SH-SY5Y (cell line): ENCODE results near the gene ADGRL2.

Experiments used
- GATA2 ChIP-seq: IDR thresholded peaks from 2 replicates; pipeline ENCODE4 v1.6.1; 2011; ENCODE audit warnings: mild to moderate bottlenecking, low read depth, low read length
- GATA3 ChIP-seq: IDR thresholded peaks from 2 replicates; pipeline ENCODE4 v1.6.1; 2011; ENCODE audit warnings: low read depth, mild to moderate bottlenecking, low read length, moderate library complexity

The ADGRL2 gene

GRCh38 chr1:81850495-81850894, 49.8 kb downstream of the ADGRL2 start:
- TF ChIP-seq GATA3: no peak
- no peak for TF ChIP-seq GATA2

GRCh38 chr1:81851217-81851616, 50.5 kb downstream of the ADGRL2 start:
- no peak for TF ChIP-seq GATA2
- no peak for TF ChIP-seq GATA3

DNA sequence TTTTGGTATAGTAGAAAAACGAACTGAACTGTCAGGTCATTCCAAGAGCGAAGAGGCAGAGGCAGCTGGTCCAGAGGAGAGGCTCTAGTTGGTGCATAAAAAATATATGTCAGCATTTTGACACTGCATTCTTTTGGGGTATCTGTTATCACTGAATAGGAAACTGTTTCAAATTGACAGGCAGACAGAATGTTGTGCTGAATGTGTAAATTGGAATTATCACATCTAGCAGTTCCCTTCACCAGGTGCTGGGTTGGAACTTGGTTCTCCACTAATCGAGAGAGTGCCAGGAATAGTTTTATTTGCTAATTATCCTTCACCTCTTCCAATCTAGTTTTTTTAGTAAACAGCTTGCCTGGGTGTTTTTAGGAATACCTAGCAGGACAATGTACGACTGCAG, 52.2 kb downstream of the ADGRL2 start:
- TF ChIP-seq GATA2 (no peak), GATA3 (no peak)

DNA sequence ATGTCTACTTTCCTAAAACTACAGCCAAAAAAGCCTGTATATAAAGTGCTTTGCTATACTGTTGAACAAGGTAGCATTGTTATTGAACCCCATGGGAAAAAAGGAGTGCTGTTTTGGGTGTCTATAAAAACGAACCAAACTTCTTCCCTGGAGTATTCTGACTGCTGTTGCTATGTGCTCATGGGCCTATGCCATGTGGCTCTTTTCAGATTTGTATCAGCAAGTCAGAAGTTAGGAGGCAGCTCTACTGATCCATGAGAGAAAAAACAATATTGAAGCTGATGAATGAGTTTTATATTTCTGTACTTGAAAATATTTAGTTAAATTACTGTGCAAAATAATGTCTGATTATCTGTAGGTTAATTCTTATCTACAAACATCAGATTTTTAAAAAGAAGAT, 66.5 kb downstream of the ADGRL2 start:
- TF ChIP-seq GATA3 (no peak), GATA2 (no peak)

DNA sequence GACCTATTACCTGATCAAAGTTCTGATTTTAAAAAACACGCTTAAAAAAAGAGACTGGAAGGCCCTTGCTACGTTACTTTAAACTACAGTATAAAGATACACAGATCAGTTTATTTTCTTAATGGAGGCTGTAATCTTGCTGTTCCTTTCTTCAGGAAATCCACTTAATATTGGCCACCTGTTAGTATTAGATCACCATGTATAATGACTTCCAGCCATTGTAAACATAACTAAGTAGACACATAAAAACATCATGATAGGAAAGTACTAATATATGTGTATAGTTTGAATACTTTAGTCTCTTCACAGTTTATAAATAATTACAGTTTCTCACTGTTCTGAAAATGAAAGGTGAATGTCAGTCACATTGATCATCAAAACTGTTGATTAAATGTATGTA, 68.6 kb downstream of the ADGRL2 start:
- TF ChIP-seq GATA3: no peak
- TF ChIP-seq GATA2: no peak

GRCh38 chr1:81873946-81874345, 73.2 kb downstream of the ADGRL2 start:
- TF ChIP-seq GATA3 (no peak), GATA2 (no peak)

DNA sequence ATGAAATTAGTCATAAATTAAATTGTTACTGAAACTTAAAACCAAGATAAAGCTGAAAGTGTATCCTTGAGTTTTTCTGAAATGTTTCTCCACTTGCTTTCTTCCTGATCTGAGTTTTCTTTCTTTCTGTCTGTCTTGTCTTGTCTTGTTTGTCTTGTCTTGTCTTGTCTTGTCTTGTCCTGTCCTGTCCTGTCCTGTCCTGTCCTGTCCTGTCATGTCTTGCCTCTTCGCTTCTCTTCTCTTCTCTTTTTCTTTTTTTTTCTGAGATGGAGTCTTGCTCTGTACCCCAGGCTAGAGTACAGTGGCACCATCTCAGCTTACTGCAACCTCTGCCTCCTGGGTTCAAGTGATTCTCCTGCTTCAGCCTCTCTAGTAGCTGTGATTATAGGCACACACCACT, 73.7 kb downstream of the ADGRL2 start:
- TF ChIP-seq GATA3 (no peak), GATA2 (no peak)

- TF ChIP-seq GATA3: no peak
- TF ChIP-seq GATA2: no peak
Measured at GRCh38 chr1:81874940-81875339, 74.2 kb downstream of the ADGRL2 start.

- no peak for TF ChIP-seq GATA2
- no peak for TF ChIP-seq GATA3
Measured at GRCh38 chr1:81876901-81877733, 76.4 kb downstream of the ADGRL2 start.

DNA sequence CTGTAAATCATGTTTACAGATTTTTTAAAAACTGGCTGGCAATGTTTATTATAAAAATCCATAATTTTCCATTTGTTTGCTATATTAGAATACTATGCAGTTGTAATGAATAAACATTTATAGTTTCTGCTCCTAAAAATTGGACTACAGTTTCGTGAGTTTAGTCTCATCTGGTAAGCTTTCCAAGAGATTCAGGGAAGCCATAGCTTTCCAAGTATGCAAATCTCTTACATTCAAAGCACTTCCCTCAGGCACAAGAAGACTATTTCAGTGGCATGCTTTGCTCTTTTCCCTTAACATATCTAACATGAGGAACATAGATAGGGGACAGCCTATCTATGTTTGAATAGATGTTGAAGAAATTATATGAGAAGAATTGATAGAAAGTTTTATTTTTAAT, 77.2 kb downstream of the ADGRL2 start:
- TF ChIP-seq GATA3 (no peak), GATA2 (no peak)

- TF ChIP-seq GATA3 (no peak), GATA2 (no peak)
Measured at GRCh38 chr1:81878538-81878937, 77.8 kb downstream of the ADGRL2 start.

- TF ChIP-seq GATA2 (no peak), GATA3 (no peak)
Measured at GRCh38 chr1:81880781-81881180, 80.0 kb downstream of the ADGRL2 start.

DNA sequence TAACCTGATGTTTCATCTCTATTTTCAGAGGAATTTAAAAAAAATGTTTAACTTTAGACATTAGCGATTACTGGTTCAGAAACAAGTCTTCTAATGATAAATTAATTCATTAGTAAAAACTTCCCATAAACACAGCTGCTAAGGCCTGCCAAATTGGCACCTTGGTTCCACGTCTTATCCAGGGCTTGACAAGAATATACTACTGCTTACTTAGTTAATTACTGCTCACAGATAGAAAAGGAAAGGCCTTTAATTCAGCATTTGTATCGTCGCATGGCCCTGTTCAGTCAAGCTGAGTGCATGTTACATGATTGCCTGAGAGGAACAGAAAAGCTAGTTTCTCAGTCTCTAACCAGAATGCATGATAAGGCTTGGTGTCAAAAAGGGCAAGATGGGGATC, 84.6 kb downstream of the ADGRL2 start:
- no peak for TF ChIP-seq GATA3
- no peak for TF ChIP-seq GATA2

- no peak for TF ChIP-seq GATA2
- TF ChIP-seq GATA3: no peak
Measured at GRCh38 chr1:81887421-81888144, 86.8 kb downstream of the ADGRL2 start.

- TF ChIP-seq GATA2 (no peak), GATA3 (no peak)
Measured at GRCh38 chr1:81889166-81889565, 88.4 kb downstream of the ADGRL2 start.
